Omental fat pad (tissue), 4 donors: Measurements from ENCODE around the gene RAI1. TPM values are rescaled to one million over a fixed set of nuclear protein-coding genes. Genes with fewer than 3 reads are reported as not detected.
"Not testable (repeated sequence)": the region's sequence is repeated elsewhere in the genome, so short reads cannot be mapped to it uniquely, and the experiment has no call there.

Experiments used
- ATAC-seq: fragments of 150-250 bp; one replicate; pipeline ENCODE4 v1.9.1; 2016; ENCODE audit warnings: mild to moderate bottlenecking, moderate library complexity; ENCODE audit not compliant: low FRiP score
- DNase-seq: peaks from one replicate; pipeline ENCODE4 v3.0.0-alpha.2; 2019; ENCODE audit warnings: low spot score
- total RNA-seq, 4 donors: library from RNA; depleted of rRNA; stranded (reverse); fragments of >200 nt; gene quantifications; one replicate each; pipeline ENCODE4 v1.1.0, GENCODE V29; 2016
- TF ChIP-seq, protein P1 (sequence below), 3 donors: fragments of 450-650 bp; IDR thresholded peaks; one replicate each; pipeline ENCODE4 v1.5.1; 2016 to 2017; ENCODE audit warnings: antibody characterized with exemption in 3 of 3, mild to moderate bottlenecking in 3 of 3, moderate library complexity in 2 of 3

RAI1 gene
- total RNA-seq, 4 donors from 2014 or later, result 6.7 to 30.6 (median 8.5) TPM

DNA sequence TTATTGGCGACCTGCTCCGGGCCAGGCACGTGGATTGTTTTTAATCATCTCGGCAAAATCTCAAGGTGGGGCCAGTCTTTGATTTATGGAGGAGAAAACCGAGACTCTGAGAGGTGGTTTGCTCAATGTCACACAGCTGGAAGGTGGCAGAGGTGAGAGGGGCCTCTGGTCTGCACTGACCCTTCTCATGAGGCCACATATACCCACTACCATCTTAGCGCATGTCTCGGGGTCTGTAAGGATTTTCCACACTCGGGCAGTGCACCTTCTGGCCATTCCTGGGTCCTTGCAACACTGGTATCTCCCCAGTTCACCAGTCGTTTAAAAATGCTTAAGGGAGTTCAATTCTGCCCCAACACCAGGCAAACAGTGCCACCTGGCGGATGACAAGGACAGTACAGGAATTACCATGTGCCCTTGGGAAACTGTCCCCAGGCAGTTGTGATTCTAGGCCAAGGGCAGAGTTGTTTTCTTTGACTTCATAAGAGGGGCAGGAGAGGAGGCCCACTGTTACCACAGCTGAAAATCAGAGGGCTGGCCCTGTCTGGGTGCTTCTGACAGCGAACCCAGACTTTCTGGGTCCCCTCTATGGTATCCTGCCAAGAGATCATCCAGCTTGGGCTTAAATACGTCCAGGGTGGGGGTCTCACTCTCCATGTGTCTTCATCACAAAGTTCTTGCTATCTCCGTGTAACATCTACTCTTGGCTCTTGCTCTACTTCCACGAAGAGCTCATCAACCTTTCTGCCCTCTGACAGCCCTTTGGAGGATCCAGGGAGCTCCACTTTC lies 39.4 kb upstream of the RAI1 start:
- ATAC-seq, result peak; percentile 75
- peak; percentile 78 for DNase-seq
- TF ChIP-seq, protein P1, sequence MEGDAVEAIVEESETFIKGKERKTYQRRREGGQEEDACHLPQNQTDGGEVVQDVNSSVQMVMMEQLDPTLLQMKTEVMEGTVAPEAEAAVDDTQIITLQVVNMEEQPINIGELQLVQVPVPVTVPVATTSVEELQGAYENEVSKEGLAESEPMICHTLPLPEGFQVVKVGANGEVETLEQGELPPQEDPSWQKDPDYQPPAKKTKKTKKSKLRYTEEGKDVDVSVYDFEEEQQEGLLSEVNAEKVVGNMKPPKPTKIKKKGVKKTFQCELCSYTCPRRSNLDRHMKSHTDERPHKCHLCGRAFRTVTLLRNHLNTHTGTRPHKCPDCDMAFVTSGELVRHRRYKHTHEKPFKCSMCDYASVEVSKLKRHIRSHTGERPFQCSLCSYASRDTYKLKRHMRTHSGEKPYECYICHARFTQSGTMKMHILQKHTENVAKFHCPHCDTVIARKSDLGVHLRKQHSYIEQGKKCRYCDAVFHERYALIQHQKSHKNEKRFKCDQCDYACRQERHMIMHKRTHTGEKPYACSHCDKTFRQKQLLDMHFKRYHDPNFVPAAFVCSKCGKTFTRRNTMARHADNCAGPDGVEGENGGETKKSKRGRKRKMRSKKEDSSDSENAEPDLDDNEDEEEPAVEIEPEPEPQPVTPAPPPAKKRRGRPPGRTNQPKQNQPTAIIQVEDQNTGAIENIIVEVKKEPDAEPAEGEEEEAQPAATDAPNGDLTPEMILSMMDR (IDR thresholded peaks at IDR 0.05), result peak in 2 of 3 donors; percentile 51 to 92

DNA sequence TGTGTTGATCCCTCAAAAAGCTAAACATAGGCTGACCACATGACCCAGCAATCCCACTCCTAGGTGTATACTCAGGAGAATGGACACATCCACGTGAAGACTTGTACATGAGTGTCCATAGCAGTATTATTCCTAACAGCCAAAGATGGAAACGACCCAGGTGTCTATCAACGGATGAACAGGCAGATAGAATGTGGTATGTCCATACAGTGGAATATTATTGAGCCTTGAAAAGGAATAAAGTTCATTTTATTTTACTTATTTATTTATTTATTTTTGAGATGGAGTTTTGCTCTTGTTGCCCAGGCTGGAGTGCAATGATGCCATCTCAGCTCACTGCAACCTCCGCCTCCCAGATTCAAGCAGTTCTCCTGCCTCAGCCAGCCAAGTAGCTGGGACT lies 36.1 kb upstream of the RAI1 start:
- not testable (repeated sequence) for ATAC-seq, DNase-seq

DNA sequence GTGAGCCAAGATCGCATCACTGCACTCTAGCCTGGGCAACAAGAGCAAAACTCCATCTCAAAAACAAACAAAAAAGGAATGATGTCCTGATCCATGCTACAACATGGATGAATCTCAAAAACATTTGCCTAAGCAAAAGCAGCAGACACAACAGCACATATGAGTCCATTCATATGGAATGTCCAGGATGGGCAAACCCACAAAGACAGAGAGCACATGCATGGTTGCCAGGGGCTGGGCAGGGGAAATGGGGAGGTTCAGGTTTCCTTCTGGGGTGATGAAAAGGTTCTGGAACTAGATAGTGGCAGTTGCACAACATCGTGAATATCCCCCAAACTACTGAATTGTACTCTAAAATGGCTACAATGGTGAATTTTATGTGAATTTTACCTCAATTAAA lies 35.3 kb upstream of the RAI1 start:
- TF ChIP-seq, protein P1 (IDR thresholded peaks at IDR 0.05), result no peak
- ATAC-seq, result no peak
- DNase-seq, result no peak

DNA sequence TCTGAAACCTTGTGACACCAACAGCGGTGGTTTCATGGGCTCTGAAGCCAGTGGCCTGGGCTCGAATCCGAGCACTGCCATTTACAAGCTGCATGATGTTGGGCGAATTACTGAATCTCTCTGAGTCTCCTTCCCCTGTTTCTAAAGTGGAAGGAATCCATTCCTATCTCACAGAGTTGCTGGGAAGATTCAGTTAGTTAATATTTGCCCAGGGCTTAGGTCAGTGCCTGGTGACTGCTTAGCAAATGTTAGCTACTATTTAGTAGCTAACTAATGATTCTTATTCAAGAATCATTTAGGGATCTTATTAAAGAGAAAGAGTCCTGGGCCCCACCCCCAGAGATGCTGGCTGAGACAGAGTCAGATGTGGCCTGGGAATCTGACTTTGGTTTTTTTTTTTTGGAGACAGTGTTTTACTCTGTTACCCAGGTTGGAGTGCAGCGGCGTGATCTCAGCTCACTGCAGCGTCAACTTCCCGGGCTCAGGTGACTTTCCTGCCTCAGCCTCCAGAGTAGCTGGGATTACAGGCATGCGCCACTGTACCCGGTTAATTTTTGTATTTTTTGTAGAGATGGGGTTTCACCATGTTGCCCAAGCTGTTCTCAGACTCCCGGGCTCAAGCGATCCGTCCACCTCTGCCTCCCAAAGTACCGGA lies 33.6 kb upstream of the RAI1 start:
- DNase-seq (no peak), ATAC-seq (no peak)
- TF ChIP-seq, protein P1 (IDR thresholded peaks at IDR 0.05), result no peak

DNA sequence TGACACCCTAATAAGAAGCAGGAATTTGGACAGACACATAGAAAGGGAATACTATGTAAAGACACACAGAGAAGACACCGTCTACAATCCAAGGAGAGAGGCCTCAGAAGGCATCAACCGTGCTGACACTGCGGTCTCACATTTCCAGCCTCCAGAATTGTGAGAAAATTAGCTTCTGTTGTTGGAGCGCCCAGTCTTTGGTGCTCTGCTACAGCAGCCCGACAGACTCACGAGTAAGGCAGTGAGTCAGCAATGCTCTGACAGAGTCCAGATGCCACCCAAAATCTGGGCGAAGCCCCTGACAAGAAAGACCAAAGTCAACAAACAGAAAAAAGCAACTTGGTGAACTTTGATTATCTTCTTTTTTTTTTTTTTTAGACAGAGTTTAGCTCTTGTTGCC lies 32.5 kb upstream of the RAI1 start:
- ATAC-seq (no peak), DNase-seq (no peak)
- TF ChIP-seq, protein P1 (IDR thresholded peaks at IDR 0.05), result no peak

DNA sequence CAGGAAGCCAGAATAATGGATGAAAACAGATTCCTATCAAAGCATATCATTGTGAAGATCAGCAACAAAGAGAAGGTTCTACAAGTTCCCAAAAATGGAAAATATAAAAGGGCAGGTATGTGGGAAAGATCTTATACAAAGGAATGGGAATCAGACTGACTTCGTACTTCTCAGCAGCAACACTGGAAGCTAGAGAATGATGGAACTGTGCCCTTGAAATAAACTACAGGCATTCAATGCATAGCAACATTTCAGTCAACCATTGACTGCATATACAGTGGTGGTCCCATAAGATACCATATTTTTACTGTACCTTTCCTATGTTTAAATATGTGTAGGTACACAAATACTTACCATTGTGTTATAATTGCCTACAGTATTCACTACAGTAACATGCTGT lies 30.3 kb upstream of the RAI1 start:
- TF ChIP-seq, protein P1 (IDR thresholded peaks at IDR 0.05), result no peak
- ATAC-seq, result no peak

DNA sequence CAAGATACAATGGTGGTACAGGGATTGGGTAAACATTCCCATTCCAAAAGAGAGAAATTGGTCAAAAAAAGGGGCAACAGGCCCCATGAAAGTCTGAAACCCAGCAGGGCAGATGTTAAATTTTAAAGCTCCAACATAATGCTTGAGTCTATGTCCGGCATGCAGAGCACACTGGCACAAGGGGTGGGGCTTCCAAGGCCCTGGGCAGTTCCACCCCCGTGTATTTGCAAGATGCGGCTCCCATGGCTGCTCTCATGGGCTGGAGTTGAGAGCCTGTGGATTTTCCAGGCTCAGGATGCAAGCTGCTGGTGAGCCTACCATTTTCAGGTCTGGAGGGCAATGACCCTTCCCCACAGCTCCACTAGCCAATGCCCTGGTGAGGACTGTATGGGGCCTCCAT lies 27.9 kb upstream of the RAI1 start:
- DNase-seq (no peak), ATAC-seq (no peak)
- TF ChIP-seq, protein P1 (IDR thresholded peaks at IDR 0.05), result no peak

More for the DNA sequence above, 30.3 kb upstream of the RAI1 start:
- no peak for DNase-seq
